GM19395 (cell line): ENCODE results near the gene FBXW9.
"Not testable (repeated sequence)": the region's sequence is repeated elsewhere in the genome, so short reads cannot be mapped to it uniquely, and the experiment has no call there.

ENCODE experiments used
- ATAC-seq: cut with Tn5 transposase; IDR thresholded peaks from one replicate; pipeline ENCODE4 v1.9.1; 2021; ENCODE audit warnings: mild to moderate bottlenecking, moderate library complexity; ENCODE audit not compliant: unreplicated experiment

The FBXW9 gene

GRCh38 chr19:12715929-12716328, 19.5 kb upstream of the FBXW9 start:
- no peak for ATAC-seq

GRCh38 chr19:12715102-12715501, 18.7 kb upstream of the FBXW9 start:
- ATAC-seq: no peak

GRCh38 chr19:12713304-12713703, 16.9 kb upstream of the FBXW9 start:
- not testable (repeated sequence) for ATAC-seq

GRCh38 chr19:12712077-12712476, 15.6 kb upstream of the FBXW9 start:
- not testable (repeated sequence) for ATAC-seq

- no peak for ATAC-seq
Observed at GRCh38 chr19:12711187-12711586, 14.8 kb upstream of the FBXW9 start.

GRCh38 chr19:12708641-12709040, 12.2 kb upstream of the FBXW9 start:
- ATAC-seq: no peak

GRCh38 chr19:12706332-12706718, 9.9 kb upstream of the FBXW9 start:
- no peak for ATAC-seq

GRCh38 chr19:12705654-12706331, 9.4 kb upstream of the FBXW9 start:
- ATAC-seq: no peak

- ATAC-seq: no peak
Observed at GRCh38 chr19:12705169-12705568, 8.7 kb upstream of the FBXW9 start.

- no peak for ATAC-seq
Observed at GRCh38 chr19:12703046-12703445, 6.6 kb upstream of the FBXW9 start.

GRCh38 chr19:12701596-12702282, 5.3 kb upstream of the FBXW9 start:
- no peak for ATAC-seq

- ATAC-seq: no peak
Observed at GRCh38 chr19:12698138-12698537, 1.7 kb upstream of the FBXW9 start.

GRCh38 chr19:12697425-12697824, 994 bp upstream of the FBXW9 start:
- not testable (repeated sequence) for ATAC-seq

- ATAC-seq: no peak
Observed at GRCh38 chr19:12695997-12696365, 450 bp downstream of the FBXW9 start.

GRCh38 chr19:12695514-12695913, 917 bp downstream of the FBXW9 start:
- no peak for ATAC-seq

GRCh38 chr19:12695096-12695495, 1.3 kb downstream of the FBXW9 start:
- ATAC-seq: no peak

GRCh38 chr19:12694641-12695040, 1.8 kb downstream of the FBXW9 start:
- no peak for ATAC-seq

GRCh38 chr19:12692960-12693359, 3.5 kb downstream of the FBXW9 start:
- ATAC-seq: no peak

GRCh38 chr19:12689581-12690216, 6.7 kb downstream of the FBXW9 start:
- no peak for ATAC-seq

GRCh38 chr19:12689012-12689411, 7.4 kb downstream of the FBXW9 start:
- no peak for ATAC-seq

GRCh38 chr19:12687496-12688196, 8.8 kb downstream of the FBXW9 start, which contains the start of gene GNG14:
TSS of gene GNG14 (plus strand) at chr19:12687998. CDS start at chr19:12688049, 51 bp downstream.
- no peak for ATAC-seq
